Measurements from ENCODE around the gene SELL.

DNA sequence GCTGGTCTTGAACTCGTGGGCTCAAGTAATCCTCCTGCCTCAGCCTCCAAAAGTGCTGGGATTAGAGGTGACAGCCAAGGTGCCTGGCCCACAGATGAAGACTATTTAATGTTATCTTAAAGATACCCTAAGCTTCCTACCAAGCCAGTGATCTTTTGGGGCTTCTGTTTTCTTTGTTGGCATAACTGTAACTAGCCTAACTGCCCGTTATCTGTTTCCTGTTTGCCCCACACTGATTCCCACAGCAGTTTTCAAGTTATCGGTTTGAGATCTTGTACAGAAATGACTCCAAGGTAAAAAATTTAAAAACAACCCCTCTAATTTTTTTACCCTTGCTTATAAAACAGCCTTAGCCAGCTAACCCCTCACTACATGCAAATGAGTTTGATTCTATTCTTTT is 12.4 kb downstream of the SELL start:
- TF ChIP-seq, protein P1, sequence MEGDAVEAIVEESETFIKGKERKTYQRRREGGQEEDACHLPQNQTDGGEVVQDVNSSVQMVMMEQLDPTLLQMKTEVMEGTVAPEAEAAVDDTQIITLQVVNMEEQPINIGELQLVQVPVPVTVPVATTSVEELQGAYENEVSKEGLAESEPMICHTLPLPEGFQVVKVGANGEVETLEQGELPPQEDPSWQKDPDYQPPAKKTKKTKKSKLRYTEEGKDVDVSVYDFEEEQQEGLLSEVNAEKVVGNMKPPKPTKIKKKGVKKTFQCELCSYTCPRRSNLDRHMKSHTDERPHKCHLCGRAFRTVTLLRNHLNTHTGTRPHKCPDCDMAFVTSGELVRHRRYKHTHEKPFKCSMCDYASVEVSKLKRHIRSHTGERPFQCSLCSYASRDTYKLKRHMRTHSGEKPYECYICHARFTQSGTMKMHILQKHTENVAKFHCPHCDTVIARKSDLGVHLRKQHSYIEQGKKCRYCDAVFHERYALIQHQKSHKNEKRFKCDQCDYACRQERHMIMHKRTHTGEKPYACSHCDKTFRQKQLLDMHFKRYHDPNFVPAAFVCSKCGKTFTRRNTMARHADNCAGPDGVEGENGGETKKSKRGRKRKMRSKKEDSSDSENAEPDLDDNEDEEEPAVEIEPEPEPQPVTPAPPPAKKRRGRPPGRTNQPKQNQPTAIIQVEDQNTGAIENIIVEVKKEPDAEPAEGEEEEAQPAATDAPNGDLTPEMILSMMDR (optimal IDR thresholded peaks at IDR 0.05 in 1 of 3, IDR thresholded peaks at IDR 0.05 in 1 of 3, conservative IDR thresholded peaks at IDR 0.05 in 1 of 3; ENCODE audit: extremely low read depth in 1 of 3, insufficient read depth in 2 of 3, low read length in 3 of 3) = no peak
- no peak for TF ChIP-seq EZH2 (IDR thresholded peaks at IDR 0.05; ENCODE audit: low read length)

Data from keratinocyte (primary cell).